HG02571 (cell line): ENCODE data around the gene FAM107B.
"Not testable (repeated sequence)": the region's sequence is repeated elsewhere in the genome, so short reads cannot be mapped to it uniquely, and the experiment has no call there.

Experiments used
- ATAC-seq: cut with Tn5 transposase; IDR thresholded peaks from one replicate; pipeline ENCODE4 v1.9.1; 2021; ENCODE audit warnings: mild to moderate bottlenecking, moderate library complexity; ENCODE audit not compliant: unreplicated experiment

The FAM107B gene

DNA sequence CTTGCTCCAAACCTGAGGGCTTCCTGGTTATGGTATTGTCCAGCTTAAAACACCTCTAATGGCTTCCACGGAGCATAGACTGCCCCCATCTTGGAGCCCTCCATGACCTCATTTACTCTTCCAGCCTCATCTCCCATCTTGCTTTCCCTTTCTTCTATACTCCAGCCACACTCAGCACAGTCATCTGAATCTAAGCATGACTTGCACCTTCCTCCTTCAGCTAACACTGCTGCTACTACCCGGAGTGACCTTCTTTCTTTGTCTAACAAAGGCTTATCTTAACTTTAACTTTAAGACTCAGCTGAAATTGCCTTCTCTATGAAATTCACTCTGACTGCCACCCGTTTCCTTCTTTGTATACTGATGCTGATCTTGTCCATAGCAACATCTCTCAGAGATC is 135.1 kb downstream of the FAM107B start:
- no peak for ATAC-seq

DNA sequence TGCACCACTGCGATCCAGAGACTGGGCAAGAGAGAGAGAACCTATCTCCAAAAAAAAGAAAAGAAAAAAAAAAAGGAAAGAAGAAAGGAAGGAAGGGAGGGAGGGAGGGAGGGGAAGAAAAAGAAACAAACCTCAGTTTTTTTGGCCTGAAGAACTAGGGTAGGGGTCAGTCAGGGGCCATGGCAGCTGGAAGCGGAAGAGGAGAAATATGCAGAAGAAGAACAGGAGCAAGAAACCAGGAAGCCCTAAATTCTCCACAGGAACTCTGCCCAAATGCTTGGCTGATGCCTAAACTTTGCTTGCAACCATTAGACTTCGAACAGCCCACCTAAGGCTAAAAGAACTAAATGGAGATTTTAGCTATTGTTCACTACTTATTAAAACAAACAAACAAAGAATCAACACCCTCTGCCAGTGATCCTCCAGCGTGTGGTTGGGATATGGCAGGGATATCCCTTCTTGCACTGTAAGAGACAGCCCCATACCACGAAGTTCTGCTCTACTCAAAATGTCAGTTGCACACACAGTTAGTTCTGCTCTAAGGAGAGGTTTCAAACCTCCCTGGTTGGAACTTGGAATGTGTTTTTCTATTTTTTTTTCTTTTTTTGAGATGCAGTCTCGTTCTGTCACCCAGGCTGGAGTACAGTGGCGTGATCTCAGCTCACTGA is 139.5 kb downstream of the FAM107B start:
- no peak for ATAC-seq

DNA sequence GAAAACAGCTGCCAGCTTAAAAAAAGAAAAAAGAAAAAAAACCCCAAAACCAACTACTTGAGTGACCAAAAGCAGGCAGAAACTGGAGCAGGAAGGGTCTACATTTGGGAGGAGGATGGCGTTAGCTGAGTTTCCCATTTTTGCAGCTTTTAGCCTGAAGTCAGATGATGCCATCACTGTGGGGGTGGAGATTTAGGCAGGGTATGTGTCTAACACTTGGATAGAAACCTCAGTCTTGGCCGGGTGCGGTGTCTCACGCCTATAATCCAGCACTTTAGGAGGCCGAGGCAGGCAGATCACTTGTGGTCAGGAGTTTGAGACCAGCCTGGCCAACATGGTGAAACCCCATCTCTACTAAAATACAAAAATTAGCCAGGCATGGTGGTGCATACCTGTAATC is 140.1 kb downstream of the FAM107B start:
- ATAC-seq: not testable (repeated sequence)

DNA sequence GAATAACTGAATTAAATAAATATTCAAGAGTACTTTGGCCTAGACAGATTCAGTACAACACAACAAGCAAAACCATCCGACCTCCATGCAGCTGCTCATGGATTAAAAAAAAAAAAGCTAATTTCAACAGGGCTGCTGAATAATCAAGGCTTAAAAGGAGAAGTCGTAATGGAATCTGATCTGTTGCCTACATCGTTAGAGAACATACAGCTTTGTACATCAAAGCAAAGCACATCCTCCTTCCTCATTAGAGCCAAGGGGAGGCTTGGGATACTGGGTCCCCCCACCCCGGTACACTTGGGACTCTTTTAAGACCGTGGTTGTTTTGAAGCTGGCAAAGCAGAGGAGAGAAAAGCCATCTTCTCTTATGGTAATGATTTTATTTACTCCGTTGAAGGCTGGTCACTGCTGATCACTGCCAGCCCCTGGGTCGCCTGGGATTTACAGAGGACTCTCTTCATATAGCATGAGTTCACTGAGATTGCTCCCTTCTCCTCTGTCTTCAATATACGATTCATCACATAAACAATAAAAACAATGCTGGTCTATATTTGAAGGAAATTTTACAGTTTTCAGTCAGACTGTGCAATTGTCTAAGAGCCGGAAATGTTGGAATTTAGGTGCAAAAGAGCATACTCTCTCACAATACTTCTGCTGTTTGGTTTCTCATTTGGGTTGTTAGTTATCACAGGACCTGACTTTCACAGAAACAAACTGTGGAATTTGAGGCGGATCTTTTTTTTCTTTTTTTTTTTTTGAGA is 148.8 kb downstream of the FAM107B start:
- no peak for ATAC-seq

DNA sequence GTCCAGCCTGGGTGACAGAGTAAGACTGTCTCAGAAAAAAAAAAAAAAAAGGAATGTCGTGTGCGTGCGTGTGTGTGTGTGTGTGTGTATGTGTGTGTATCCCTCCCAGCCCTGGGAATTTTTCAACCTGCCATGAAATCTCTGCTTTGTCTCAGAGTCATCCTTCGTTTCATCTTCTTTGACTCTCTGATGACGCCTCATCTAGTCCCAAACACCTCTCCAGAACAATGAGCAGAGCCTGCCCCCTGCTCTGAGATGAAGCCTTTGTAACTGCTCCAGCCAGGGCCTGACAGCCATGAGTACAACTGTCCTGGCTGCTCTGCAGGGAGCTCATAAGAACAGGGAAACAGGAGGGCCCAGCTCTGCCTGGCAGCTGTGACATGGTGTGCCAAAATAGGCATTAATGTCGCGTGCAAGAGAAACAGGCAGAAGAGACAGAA is 149.5 kb downstream of the FAM107B start:
- ATAC-seq: no peak

DNA sequence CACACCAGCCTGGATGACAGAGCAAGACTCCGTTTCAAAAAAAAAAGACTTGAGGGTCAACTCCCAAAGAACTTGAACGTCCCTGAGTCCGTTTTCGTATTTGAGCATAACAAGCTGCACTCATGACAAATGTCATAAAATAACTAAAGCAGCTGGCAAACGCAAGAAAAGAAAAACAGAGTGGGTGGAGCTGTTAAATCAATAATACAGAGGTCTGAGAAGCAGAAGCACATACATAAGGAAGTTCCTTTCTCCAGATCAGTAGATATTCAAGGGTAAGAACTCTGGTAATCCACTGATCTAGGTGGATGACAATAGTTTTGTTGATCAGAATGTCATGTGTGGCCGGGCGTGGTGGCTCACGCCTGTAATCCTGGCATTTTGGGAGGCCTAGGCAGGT is 150.1 kb downstream of the FAM107B start:
- no peak for ATAC-seq

DNA sequence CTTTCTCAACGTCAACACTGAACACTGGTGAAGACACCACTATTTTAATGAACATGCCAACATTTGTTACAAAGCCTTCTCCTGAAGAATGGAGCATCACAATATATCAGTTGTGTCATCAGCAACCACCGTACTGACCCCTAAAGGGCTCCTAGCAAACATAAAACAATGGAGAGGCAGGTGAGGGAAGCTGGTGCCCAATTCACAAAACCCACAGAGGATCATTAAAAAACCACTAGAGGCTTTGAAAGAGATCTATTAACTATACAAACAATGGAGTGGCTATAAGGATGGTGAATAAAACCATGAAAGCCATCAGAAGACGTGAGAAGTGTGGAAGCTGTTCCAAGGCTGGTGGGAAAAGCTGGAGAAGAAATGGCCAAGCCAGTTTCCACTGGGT is 150.8 kb downstream of the FAM107B start:
- no peak for ATAC-seq

DNA sequence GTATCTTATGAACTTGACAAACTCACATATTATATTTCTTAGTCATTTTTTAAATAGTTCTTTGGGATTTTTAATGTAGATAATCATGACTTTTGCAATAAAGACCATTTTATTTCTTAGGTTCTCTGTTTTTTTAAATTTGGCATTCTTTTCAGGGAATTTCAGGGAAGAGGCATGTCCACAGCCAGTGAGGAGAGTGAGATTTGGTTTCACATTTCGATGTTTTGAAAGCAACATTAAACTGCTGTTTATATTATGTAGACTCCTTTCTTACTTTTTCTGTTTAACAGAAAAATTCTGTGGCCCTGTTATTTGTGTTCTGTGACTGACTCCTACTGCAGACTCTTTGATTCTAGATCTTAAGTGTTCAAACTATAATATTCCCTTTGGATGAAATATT is 153.7 kb downstream of the FAM107B start:
- ATAC-seq: no peak

DNA sequence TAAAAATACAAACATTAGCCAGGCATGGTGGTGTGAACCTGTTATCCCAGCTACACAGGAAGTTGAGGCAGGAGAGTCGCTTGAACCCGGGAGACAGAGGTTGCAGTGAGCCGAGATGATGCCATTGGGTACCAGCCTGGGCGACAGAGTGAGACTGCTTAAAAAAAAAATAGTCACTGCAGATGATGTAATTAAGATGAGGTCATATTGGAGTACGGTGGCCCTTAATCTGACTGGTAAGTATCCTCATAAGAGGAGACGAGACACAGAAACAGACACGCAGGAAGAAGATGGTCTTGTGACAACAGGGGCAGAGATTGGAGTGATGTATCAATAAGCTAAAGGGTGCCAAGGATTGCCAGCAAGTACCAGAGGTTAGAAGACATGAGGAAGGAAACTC is 156.0 kb downstream of the FAM107B start:
- ATAC-seq: no peak

DNA sequence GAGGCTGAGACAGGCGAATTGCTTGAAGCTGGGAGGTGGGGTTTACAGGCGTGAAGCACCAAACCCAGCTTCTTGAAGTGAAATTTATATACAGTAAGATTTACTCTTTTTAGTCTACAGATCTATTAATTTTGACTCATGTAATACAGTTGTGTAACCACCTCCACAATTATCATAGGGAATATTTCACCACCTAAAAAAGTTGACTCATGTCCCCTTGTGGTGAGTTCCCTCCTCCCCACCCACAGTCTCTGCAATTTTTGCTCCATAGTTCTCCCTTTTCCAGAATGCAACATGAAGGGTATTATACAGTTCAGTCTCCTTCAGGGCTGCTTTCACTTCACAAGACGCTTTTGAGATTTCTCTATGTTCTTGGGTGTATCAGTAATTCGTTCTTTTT is 156.8 kb downstream of the FAM107B start:
- ATAC-seq: no peak

DNA sequence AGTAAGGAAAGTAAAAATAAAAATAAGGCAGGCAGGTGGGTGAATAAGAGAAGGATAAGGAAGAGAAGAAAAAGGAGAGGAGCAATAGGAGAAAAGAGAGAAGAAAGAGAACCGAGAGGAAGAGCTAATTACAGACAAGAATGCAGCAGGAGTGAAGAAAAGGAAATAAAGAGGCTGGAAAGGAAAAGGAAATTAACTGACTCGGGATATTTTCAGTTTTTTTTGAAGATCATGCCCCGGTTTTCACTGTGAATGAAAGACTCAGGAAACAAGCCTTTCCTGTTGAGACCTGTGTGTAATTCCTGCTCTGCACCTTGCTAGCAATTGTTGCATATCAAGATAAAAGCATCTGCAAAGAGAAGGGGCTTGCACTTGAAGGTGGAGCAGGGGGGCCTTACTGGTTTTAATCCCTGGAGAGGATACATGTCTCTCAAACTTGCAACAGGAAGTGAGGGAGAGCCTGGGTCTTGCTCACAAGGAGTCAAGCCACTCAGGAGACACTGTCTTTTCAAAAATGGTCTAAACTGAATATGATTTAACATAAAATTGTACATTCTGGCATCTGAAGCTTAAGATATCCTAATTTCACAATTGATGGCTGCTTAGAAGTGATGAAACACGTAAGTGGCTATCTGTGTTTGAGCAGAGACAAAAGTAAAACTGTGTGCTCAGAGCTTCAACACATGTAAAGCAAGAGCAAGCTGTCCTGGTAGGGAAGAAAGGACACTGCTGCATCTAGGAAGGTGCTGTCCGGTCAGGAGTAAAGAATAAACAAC is 157.6 kb downstream of the FAM107B start:
- no peak for ATAC-seq

DNA sequence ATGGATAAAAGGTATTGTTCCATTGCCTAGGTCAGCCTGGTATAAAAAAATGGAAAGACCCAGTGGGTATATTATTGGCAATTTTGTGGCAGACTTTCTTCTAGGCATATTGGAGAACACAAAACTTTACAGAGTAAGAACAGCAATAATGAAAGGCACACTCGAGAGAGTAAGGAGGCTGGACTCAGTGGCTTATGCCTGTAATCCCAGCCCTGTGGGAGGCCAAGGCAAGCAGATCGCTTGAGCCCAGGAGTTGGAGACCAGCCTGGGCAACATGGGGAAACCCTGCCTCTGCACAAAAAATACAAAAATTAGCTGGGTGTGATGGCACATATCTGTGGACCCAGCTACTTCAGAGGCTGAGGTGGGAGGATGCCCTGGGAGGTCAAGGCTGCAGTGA is 158.2 kb downstream of the FAM107B start:
- no peak for ATAC-seq

DNA sequence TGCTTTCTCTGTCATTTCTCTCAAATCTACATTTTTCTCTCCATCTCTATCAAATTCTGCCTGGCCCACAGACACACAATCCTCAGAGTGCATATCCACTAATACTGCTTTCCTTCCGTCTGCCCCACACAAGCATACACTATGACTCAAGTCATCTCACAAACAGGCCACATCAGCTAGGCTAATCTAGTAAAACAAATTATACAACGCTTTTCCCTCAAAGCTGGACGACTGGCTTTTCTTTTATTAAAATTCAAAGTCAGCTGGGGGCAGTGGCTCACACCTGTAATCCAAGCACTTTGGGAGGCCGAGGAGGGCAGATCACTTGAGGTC is 161.1 kb downstream of the FAM107B start:
- no peak for ATAC-seq

DNA sequence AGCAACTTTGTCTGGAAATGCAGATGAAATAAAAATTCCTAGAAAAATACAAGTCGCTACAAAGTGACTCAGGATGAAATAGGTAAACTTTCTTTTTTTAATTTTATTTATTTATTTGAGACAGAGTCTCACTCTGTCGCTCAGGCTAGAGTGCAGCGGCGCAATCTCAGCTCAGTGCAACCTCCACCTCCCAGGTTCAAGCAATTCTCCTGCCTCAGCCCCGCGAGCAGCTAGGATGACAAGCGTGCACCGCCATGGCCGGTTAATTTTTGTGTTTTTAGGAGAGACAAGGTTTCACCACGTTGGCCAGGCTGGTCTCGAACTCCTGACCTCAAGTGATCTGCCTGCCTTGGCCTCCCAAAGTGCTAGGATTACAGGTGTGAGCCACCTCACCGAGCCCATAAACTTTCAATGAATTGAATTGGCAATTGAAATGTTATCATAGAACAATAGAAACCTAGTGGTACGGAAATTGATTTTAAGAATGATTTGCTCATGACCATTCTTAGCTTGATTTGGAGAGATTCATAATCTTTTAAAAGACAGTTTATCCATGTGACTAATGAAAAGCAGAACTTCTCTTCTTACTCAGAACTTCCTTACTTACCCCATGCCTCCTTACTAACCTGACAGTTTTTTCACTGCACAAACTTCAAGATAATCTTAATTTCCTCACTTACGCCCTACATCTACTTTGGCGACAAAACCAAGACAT is 161.7 kb downstream of the FAM107B start:
- ATAC-seq: no peak

DNA sequence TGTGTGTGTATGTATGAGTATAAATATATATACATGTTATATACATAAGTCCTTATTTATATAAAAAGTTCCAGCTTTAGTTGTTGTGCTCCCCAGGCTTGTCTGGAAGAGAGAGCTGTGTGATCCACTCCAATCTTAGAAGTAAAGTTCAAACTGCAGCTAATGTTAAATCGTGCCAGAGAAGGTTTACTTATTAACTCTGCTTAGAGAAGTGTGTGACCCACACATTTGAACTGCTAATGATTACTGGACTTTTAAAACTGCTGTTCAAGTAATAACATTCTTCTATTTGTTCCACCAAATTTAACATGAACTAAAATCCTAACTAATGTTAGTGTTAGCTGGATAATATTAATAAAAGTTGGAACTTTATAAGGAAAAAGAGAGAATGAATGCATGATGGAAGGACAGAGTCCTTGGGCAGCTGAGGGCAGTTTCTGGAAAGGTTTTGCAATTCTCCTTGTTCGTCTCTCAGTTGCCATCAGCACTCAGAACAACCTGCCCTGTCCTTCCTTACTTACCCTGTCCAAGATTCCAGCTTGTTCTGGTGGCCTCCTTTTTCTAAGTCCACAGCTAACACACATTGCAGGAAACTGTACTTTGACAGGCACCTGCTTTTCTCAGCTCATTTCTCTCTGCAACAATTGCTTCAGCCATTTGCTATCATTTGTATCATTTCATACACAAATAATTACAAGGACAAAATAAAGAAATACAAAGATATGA is 162.6 kb downstream of the FAM107B start:
- no peak for ATAC-seq

DNA sequence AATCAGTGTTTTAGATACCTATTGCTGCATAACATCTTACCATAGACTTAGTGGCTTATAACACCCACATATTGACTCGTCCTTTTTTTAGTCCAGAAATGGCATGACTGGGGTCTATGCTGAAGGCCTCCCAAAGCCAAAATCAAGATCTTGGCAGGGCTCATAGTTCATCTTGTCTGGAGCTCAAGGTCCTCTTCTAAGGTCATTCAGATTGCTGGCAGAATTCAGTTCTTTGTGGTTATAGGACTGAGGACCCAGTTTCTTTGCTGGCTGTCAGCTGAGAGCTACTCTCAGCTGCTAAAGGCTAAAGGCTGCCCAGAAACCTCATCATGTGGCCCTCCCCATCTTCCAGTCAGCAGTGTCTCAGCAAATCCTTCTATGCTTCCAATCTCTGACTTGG is 165.5 kb downstream of the FAM107B start:
- no peak for ATAC-seq

DNA sequence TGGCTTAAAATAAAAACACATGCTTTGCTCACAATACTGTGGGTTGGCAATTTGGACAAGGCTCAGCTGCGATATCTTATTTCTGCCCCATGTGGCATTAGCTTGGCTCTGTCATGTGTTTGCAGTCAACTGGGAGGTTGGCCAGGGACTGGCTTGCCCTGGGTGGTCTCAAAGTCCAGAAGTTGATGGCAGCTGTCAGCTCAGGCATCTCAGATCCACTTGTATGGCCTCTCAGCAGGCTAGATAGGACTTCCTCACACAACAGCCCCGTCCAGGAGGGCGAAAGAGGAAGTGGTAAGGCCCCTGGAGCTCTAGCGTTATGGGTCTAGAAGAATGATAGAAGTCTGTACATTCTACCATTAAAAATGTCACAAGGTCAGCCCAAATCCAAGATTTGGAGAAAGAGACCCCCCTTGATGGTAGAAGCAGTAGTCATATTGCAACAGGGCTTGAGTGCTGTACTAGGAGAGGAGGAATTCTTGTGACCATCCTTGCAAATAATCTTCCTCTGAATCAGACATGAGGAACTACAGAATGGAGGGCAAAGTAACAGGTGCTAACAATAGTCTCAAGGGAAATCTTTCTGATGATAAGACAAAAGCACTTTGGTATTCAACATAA is 166.2 kb downstream of the FAM107B start:
- ATAC-seq: no peak

DNA sequence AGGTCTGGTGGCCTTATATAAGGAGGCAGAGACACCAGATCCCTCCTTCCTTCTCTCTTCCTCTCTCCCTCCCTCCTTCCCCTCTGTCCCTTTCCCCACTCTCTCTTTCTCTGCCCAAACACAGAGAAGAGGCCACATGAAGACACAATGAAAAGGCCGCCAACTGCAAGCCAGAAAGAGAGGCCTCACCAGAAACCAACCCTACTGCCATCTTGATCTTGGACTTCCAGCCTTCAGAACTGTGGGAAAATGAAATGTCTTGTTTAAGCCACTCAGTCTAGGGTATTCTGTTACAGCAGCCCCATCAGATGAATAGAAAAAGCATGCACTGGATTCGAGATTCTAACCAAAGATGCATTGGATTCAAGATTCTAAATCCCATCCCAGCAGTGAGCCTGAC is 168.1 kb downstream of the FAM107B start:
- ATAC-seq: no peak

DNA sequence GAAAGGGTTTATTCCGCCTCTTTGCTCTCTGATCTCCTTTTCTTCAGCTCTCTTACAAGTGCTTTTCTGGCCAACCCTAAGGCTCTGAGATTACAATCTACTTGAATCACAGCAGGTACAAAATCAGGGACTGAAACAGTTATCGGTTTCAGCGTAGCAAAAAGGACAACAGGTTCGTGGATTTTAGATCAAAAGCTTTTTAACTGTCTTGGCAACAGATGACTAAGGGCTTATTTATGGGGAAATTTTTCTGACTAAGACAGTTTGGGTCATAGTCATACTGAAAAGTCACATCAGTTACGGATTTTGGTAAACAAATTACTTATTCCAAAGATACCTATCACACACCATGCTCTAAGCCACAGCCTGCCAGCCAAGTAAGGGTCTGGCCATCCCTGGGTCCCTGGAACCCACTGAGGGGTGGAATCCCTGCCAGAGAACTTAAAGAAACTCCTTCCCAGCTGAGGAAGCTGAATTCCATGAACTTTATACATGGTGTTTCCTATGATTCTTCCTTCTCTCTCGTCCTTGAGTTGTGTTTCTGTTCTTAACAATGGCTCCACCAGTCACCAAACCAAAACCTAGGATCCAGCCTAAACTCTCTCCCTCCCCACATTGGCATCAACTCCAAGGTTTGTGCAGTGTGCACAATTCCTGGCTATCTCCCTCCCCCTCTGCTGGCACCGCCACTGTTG is 169.3 kb downstream of the FAM107B start:
- ATAC-seq: peak; percentile 31
